HG02623 (cell line): Measurements from ENCODE around the gene CIP2A.

Experiments
- ATAC-seq: cut with Tn5 transposase; IDR thresholded peaks from one replicate; pipeline ENCODE4 v1.9.1; 2021; ENCODE audit warnings: moderate library complexity; ENCODE audit not compliant: unreplicated experiment

Gene CIP2A

DNA sequence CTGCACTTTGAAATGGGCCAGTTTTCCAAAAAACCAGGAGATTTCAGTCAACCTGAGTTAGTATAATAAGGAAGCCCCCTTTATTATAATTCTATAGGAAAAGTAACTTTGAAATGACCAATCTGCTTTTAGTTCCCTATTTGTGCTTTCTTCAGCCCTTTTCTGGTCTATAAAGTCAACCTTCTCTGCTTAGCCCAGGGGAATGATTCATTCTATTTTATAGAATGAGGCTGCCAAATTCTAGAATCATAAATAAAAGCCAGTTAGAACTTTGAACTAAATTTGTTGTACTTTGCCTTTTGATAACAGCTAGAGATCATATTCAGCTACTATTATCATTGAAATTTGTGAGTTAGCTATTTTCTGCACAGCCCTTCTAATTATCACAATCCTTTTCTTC is 24.7 kb downstream of the CIP2A start:
- no peak for ATAC-seq

DNA sequence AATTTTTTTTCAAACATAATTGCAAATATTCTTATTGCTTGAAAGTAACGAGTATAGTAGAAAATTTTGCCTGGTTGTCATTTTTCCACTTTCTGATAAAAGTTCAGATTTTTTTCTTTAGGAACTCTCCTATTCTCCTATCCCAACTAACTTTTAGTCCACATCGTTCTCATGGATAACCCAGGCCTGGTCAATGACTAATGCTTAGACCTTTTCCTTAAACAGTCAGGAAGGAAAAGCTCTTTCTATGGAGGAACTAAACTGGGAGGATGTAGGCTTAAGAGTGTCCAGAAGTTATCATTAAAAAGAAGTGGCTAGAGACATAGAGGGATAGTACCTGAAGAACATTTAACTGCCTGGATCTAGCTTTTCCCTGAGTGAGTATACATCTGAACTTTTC is 26.7 kb downstream of the CIP2A start:
- ATAC-seq = no peak

DNA sequence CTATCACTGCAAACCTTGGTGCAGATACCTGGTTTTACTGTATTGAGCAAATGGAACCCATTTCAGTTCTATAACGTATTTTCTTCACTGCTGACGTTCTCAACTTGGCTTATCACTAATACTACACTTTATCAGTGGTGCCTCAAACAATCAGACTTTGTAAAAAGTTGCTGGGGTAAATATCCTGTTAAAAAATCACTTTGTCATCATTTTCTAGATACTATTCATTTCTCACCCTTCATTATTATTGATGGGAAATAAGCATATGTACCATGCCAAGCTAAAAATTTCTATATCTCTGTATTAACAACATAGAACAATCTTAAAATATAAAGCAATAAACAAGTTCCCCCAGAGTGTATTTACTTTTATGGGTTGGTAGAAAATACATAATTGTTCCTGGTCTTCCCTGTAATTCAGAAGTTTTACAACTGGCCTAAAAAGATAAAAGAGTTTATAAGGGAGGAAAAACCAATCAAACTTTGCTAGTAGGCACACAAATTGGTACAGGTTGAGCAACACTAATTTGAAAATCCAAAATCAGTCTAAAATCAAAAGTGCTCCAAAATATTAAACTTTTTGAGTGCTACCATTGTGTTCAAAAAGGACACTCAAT is 33.2 kb downstream of the CIP2A start:
- ATAC-seq = no peak

DNA sequence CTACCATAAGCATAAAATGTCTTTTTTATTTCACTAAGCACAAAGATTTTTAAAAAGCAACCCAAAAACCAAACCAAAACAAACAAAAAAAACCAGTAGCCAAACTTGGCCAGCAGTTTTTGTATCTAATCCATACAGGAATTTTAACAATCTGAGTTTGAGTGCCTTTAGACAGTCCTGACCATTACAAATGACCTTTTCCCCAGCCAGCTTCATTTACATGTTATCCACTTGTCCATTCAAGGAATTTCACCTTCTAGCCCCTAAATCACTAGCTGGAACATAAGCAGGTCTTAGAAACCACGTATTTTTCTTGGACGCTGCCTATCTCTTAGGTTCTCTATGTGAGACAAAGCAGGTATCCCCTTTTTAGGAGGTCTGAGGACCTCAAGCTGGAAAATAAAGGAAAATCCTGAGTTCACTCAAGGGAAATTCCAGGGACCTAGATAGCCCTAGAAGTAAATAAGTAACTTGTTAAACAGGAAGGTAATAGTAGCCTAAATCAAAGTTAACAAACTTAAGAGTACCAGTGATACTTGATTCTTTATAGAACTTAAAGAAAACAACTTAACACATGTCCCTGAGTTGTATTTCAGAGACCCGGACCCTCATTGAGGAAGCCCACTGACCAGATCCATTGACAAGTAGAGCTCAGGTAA is 34.2 kb downstream of the CIP2A start:
- ATAC-seq = no peak

DNA sequence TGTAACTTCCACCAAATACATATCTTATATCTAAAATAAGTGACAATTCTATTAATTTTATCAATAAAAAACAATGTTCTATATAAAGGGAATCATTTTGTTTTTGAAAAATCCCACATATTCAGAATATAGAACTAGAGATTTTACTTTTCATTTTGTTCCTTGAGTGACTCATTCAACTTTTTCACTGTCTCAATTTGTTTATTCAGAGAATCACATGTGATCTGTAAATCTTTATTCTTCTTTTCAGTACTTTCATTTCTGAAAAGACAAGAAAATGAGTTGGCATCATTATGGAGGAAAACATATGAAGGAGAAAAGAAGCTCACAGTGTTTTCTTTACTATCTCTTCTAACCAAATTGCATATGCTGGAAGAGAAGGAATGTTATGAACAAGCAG is 35.0 kb downstream of the CIP2A start:
- no peak for ATAC-seq

DNA sequence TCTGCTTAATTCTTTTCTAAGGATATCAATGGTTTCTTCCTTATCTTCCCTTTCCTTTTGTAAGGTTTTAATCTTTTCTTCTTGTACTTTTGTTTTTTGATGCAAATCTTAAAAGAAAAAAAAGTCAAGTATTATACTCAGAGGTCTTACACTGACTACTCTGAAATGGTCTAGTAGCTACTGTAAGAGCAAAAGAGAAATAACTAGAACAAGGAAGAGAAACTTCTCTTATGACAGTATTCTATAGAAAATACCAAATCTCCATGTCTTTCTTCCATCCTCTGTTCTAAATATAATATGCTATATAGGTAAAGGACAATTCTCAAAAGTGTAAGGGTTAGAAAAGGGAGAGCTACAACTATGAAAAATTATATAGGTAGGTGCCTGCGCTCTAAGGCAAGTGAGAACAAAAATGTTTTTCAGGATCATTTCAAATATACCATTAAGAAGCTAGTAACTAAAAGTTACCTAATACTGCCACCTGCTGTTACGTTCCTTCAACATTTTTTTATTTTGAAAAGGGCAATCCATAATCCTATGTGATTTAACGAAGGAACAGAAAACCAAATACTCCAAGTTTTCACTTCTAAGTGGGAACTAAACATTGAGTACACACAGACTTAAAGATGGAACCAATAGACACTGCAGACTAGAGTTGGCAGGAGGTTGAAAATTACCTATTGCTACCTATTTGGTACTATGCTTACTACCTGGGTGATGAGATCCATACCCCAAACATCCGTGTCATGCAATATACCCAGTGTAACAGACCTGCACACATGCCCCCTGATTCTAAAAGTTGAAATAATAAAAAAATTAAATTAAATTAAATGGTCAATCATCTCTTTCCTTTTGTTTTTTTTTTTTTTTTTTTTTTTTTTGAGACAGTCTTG is 36.7 kb downstream of the CIP2A start:
- peak; percentile 48 for ATAC-seq

DNA sequence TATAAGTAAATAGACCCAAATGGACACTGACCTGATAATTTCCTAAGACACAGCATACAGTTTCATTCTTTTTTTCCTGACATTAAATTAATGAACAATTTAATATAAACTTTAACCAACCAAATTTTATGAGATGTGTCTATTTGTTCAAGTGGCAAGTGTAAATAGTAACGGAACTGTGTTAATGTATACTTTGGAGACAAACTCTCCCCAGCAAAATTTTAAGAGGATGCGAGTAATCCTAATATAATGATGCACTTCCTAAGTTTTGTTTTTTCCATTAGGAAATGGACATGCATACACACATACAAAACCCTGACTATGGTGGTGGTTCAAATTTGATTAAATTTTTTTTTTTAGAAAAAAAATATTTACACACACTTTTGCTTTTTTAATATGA is 40.4 kb downstream of the CIP2A start:
- no peak for ATAC-seq

DNA sequence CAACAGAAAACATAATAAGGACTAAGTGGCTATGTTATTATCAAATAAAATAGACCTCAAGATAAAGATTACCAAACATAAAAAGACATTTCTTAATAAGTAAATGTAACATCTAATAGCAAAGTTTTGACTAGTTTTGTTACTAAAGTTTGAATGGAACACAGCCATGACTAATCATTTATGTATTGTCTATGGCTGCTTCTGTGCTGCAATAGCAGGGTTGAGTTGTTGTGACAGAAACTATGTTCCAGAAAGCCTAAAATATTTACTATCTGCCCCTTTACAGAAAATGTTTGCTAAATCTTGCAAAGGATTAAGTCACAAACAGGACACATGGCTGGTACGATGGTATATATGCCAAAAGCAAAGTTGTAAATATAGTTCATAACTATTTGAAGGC is 40.9 kb downstream of the CIP2A start:
- ATAC-seq = no peak

DNA sequence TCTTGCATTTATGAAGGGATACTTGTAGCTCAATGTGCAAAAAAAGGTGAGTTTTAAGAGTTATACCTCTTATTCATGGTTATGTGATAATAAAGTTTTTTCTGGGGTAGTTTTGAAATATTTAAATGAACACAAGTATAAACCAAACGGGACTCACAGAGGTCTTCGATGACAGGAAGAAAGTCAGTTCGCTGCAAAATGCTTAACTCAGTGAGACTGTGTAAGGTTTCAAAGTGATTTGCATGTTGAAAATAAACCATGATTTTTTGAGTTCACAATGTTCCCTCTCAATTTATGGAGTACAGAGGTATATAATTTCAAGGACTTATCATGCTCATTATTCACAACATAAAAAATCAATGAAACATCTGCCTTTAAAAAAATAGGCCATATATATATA is 42.5 kb downstream of the CIP2A start:
- ATAC-seq = peak; percentile 51

DNA sequence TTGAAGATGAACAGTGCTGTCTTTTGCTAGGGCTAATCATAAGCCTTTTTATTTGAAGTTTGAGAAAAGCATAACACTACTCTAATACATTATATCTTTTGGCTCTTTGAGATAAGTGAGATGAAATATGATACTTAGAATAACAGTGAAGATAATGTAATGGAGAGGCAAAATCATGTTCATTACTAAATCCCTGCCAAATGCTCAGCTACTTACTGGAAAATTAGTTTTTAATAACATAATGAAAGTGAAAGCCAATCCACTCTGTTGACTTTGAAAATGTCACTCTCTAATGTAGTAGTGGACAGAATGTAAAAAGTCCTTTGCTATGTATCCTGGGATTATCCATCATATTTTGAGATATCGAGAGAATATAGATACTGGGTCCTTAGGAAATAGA is 43.0 kb downstream of the CIP2A start:
- ATAC-seq = no peak

DNA sequence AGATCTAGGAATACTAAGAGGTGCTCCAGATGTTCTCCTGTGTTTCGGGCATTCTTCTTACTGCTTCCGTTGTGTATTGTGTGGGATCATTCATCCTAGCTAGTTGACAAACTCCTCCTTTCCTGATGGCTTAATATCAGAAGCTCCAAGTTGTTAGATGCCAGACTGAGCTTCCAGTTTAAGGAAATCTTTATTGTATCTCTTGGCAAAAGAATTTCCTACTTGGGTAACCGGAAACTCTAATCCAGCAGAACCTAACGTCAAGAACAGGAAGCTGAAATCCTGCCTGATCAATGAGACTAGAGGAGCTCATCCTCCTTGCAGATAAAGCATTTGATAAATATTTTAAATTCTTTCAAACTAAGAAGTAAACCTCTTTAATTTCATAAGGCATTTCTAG is 51.2 kb downstream of the CIP2A start:
- ATAC-seq = no peak

DNA sequence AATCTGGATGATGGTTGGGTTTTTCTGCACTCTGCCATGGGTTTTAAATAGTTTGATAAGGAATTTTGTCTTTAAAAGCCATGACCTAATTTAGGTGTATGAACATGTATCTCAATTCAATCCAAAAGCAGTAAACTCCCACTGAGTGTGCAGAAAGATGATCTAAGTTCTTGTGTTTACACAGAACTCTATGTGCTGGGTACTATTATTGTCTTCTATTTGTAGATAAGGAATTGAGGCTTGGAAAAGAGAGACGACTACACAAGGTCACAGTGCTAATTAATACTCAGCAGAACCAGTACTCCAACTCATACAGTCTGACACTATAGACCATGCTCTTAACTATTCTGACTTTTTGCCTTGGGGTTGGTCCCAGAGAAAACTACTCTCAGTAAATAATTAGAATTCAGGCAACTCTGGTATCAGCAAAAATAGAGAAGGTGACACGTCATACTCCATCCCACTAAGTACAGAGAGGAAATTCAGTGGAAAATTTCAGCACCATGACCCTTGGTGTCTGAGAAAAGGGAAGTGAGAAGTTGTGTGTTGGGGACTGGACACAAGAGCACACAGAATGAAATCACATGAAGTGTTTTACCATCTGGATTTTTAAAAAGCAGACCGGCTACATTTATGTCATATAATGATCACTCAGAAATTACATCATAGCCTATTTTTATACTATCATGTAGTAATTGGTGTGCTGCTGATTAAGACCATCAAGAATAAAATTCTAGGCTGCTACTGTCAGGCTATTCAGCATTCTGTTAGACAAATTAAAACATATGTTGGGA is 60.6 kb downstream of the CIP2A start:
- ATAC-seq = peak; percentile 84

DNA sequence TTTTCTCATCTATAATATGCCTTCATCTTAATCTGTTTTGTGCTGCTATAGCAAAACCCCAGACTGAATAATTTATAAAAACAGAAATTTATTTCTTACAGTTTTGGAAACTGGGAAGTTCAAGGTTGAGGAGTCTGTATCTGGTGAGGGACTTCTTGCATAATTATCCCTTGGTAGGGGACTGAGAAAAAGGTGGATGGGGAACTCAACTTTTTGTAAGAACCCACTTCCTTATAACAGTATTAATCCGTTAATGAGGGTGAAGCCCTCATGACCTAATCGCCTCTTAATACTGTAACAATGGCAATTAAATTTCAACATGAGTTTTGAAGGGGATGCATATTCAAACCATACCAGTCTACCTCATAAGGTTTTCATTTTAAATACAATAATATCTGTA is 61.4 kb downstream of the CIP2A start:
- no peak for ATAC-seq

DNA sequence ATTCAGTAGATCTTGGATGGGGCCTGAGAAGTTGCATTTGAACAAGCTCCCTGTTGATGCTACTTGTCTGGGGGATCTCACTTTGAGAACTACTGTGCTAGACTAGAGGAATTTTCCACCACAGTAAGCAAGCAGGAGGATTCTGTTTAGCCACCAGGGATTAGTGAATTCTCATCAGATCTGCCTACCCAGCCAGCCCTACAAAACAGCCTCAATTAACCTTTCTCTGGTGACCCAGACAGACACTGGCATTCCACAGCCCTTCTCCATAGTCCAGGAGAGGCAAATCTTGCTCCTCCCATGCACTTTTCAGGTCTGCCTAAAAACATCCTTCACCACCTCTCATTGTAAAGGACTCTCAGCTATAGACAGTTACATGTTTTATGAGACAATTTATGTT is 62.1 kb downstream of the CIP2A start:
- no peak for ATAC-seq

DNA sequence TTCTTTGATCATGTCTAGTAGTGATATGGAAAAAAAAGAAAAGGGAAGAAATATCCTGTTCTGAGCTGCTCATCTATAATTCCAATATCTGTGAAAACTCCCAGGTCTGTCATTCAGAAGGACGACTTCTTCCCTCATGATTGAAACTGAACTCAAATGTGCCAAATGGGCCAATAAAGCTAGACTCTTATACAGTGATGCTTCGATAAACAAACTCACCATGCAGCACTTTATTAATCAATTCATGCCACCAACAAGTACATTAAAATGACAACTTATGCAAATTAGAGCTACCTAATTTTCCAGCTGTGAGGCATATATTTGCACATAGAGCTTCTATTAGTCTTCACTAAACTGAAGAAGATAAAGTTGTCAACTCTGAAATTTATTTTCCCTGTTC is 63.3 kb downstream of the CIP2A start:
- ATAC-seq = no peak

DNA sequence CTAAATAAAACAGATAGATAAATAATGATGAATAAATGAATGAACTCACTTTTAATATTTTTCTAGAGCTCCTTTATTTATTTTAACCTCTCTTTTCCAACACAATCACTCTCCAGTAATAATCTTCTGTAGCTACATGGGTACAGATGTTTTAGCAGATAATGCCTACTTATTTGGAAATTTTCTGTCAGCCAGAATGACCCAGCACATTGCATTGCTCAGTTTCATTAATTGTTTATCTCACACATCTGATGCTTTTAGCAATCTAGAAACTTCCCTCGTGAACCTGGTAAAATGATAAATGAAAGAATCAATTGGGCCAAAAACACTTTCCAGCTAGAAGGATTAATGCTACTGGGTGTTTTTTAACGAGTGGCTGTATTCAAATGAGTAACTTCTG is 64.0 kb downstream of the CIP2A start:
- no peak for ATAC-seq

DNA sequence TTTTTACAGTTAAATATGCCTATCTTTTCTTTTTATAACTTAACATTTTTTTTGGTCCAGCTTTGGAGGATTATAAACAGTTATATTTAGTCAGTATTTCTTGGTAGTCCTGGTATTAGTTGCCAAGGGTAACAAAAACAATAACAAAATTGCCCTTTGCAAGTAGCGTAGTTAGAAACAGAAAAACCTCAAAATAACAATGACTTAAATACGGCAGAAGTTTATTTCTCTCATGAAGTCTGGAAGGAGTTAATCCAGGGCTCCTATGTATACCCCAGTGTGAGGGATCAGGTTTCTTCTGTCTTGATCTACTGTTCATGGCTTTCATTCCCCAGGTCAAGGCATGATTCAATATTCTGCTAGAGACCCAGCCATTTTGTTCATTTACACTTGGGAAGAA is 64.7 kb downstream of the CIP2A start:
- ATAC-seq = no peak

DNA sequence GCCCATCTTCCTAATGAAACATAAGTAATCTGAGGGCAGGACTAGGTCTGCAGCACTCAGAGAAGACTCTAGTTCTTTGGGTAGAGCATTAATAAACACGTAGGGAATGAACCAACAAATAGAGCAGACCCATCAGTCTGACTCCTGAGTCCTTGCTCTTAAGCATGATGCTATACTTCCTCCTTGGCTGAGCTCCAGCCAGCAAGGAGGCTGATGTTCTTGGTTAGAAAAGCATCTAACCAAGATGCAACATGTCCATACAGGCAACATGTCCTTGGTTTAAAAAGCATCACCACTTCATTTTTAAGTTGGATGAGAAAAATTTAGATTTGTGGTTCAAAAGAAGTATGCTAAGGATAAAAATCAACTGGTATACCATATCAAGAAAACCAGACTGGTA is 70.3 kb downstream of the CIP2A start:
- no peak for ATAC-seq

DNA sequence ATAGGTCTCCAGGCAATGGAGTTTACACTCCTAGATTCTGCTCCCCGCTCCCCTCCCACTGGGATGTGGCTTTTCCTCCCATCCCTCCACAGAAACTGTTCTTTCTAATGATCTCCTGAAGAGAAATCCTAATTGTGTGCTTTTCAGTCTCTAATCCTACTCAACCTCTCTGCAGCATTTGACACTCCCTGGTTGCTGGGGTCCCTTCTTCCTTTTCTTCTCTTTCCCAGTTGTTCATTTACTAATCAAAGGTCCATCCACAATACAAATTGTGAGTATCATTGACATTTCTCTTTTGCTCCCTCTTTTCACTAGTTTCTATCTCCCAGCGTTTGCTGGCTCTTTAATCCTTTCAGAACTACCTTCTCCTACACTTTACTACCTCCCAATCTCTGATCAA is 72.4 kb downstream of the CIP2A start:
- no peak for ATAC-seq

DNA sequence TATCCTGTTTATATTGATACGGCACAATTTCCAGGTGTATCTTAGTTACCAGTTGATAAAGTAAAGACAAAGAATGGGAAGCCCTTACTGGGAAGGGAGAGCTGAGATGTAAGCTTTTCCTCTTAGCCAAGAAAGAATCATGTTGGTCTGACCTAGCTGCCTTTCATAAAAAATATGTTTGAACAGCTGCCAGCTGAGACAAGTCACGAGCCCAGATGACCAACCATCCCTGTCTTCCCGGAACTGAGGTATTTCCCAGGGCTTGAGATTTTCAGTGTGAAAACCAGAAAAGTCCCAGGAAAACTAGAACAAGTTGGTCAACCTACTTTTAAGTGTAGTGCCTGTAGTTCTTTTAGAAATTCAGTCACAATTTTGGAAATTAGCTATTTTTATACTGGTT is 75.3 kb downstream of the CIP2A start:
- ATAC-seq = no peak

DNA sequence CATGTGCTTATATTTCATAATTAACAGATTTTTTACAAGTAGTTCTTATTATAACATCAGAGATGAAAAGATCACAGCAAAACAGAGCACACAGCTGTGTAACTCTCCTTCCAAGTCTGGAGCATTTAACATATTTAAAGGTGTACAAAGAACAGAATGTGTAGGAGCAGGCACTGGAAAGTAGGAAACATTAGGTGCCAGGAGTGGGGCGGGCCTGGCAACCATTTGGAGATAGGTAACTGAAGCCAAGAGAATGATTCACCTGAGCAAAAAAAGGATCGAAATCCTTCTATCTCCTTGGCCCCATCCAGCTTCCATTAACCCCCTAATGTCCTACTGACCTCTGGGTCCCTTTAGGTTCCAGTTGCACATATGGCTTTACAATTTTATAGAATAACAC is 76.6 kb downstream of the CIP2A start:
- no peak for ATAC-seq
